T-helper 1 cell treated with Interleukin-12 subunit alpha and Interleukin-12 subunit beta and Interleukin-4 antibody, amounts not matched to agents 30 ng/mL and 1 ng/mL, for 36 hours (primary cell): ENCODE results near the gene LRTM2. TPM values are rescaled to one million over a fixed set of nuclear protein-coding genes. Genes with fewer than 3 reads are reported as not detected.
"Not testable (repeated sequence)": the region's sequence is repeated elsewhere in the genome, so short reads cannot be mapped to it uniquely, and the experiment has no call there.

ENCODE experiments used
- intact Hi-C: fragments of 100-400 bp; cut with micrococcal nuclease; formaldehyde crosslinking; loops from one replicate; pipeline ENCODE4 v1.15.1; 2024
- total RNA-seq: library from RNA; stranded (reverse); gene quantifications from 2 replicates; pipeline ENCODE4 v1.2.3, GENCODE V29; 2022

The LRTM2 gene
- total RNA-seq, 1 donor from 2014 or later, result not detected

DNA sequence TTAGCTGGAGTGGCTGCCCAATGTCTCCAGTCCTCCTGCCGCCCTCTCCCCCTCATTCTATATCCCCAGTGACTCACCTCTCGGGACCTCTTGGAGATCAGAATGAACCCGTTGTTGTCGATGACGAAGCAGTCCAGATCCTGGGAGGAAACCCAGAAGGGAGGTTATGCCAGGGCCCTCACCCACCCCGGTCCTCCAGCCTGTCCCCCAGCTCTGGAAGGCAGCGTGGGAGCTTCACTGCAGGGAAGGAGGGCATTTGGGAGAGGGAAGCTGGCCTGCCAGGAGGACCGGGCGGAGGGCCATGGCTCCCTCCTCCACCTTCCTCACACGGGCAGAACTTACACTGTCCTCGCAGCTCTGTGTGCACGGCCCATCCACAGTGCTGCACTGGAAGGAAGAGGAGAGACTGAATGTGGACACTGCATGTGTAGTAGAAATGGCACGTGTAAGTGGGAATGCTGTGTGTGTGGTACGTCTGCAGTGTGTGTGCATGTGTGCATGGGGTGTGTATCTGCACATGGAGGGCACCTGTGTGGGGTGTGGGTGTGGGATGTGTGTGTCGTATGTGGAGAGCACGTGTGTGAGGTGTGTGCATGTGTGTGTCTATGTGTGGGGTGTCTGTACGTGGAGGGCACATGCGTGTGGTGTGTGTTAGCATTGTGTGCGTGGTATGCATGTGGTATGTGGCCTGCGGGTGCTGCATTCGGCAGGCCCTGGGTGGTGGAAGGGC lies 10.0 kb upstream of the LRTM2 start:
- intact Hi-C loops, result no loop called here

DNA sequence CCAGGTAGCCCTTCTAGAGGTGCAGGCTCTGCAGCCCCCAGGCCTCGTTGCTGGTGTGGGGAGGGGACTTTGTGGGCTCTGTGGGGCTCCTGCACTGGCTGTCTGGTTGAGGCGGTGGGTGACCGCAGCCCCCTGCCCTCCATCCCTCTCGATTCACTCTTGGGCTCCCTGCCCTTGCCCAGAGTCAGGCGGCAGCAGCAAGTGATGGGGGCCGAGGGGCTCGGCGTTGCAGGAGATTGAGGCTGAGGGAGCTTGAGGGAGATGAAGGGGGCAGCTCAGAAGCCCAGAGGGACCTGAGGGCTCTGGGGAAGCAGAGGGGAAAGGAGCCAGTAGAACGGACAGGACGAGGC lies 9.5 kb upstream of the LRTM2 start:
- intact Hi-C loops, result no loop called here

DNA sequence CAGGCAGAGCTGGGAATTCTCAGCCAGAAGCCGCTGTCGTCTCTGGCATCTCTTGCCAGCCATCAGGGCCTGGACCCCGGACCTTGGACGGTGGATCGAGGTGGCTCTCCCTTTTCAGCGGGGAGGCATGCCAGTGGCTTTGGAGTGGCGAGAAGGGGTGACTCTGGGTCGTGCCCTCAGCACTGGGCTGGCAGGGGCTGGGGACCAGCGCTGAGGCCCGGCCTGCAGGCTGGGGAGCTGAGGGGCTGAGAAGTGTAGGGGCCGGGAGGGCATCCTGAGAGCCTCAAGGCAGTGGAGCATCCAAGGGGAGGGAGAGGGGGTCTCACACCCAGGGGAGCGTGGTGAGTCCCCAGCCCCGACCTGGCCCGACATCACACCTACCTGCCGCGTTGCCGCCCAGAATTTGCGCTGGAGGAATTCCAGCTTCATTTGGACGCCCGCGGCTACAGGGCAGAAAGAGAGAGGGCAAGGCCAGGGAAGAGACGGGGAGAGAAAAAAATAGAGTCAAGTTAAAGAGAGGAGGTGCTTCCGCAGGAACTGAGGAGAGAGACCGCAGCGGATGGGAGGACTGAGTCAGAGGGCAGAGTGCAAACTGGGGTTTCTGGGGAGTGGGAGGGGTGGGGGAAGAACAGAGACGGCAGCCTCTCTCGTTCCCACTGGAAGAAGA lies 9.0 kb upstream of the LRTM2 start:
- intact Hi-C loops, result no loop called here

DNA sequence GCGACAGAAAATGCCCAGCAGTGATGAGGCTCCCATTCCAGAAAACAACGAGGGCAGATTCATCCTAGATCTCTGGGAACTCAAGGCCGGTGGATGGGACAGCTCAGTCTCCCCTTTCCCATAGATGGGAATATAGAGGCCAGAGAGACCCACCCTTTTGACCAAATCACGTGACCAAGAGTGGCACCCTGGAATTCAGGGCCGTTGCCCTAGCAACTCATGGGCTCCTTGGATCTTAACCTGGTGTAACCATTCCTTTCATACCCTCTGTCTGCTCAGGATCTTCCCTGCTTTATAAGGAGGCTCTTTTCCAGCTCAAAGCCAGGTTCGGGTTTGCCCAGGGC lies 8.4 kb upstream of the LRTM2 start:
- intact Hi-C loops, result no loop called here

DNA sequence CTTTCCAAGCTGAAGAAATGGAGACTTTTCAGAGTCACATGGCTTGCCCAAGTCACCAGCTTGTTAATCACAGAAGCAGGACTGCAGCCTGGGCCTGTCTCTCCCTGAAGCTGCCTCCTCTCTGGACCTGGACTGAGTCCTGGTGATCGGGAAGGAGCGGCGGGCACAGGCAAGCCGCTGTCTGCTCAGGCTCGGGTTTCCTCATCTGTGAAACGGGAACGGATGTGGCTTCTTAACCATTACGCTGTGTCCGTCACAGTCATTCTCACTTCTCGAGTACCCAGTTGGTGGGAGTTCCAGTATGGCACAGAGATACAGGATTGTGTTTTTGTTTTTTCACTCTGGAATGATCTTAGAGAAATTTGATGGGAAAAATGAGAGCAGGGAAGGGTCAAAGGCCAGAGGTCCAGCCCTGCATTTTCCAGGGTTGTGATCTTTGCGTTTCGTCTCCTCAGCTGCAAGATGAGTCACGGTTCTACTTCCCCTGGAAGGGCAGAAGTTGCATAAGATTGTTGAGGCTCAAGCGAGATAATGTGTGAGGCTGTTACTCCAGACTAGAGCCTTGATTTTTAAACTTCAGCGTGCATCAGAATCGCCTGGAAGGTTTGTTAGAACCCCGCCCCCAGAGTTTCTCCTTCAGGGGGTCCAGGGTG lies 7.6 kb upstream of the LRTM2 start:
- intact Hi-C loops, result no loop called here

DNA sequence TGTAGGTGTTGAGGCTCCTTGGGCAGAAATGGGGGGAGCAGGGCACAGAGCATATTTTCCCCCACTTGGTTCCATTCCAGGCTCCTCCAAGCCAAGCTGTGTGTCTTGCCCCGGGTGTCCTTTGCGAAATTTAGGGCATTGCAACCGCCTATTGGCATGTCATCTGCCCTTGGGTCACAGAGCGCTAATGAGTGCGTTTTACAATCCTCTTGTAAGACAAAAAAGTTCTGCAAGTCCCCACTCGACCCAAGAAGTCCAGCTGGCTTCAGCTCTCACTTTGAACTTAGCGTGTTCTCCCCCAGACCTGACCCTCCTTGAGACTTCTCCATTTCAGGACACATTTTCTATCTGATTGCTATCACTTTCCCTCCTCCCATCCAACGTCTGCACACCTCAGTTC lies 6.1 kb upstream of the LRTM2 start:
- intact Hi-C loops, result no loop called here

DNA sequence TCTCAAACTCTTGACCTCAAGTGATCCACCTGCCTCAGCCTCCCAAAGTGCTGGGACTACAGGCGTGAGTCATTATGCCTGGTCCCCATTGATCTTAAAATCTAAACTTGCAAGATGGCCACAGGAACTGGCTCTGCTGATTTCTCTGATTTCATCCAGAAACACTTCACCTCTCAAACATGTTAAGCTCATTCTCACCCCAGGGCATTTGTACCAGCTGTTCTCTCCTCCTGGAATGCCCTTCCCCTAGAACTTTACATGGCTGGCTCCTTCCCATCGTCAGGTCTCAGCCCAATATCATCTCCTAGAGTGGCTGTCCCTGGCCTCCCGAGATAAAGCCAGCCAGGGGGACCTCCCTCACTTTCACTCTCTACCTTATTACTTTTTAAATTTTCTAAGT lies 5.3 kb upstream of the LRTM2 start:
- intact Hi-C loops, result no loop called here

DNA sequence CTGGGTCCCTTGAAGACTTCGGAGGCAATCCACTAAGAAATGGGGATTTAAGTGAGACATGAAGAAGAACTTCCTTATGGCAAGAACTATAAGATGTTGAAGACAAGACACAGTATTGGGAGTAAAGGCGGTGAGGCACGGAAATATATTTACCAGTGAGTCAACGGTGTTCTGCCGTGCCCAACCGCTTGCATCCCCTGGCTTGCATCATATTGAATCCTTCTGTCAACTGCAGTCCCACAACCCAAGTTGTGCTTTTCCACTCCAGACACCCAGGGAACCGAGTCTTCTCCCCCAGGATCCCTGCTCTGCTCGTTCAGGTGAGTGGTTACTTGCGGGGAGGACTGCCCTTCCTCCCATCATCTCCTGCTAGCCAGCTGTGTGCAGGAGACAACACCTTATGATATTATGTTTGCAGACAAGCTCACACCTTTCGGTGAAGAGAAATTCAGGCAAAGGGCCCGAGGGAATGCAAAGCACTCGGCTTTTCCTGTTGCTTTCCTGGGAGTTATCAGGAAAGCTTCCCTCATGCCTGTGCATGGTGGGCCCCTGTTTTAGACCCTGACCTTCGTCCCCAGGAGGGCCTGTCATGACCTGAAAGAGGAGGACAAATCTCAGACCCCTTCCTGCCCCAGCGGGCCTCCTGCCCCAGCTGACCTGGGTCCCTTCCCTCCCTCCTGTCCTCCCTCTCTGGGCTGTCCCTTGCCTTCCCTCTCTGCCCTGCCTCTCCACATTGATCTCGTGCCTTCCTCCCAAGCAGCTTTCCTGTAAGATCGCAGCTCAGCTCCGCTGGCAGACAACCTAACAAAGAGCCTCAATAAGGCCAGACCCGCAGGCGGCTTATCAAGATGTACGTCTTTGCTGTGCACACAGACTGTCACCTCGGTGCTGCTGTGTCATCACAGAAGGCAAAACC lies 4.3 kb upstream of the LRTM2 start:
- intact Hi-C loops, result no loop called here

DNA sequence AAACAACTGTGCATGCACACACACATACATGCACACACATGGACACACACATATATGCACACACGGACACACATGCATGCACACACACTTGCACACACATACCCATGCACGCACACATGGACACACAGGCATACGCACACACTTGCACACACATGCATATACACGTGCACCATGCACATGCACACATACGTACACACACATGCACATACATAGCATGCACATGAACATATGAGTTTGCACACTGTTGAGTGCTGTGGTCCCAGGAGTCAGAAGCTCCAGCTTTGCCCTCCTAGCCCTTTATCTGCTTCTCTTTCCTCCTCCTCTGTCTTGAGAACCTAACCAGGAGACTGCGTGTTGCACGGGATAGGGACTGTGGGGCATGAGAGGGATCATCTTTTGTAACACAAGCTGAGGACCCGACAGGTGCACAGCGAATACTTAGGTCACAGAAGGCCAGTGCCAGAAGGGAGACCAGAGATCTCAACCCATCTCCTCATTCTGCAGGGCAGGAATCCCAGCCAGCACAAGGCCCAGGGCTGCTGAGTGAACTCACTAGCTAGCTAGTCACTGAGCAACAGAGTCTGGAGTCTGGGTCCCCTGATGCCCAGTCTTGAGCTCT lies 3.5 kb upstream of the LRTM2 start:
- intact Hi-C loops, result no loop called here

DNA sequence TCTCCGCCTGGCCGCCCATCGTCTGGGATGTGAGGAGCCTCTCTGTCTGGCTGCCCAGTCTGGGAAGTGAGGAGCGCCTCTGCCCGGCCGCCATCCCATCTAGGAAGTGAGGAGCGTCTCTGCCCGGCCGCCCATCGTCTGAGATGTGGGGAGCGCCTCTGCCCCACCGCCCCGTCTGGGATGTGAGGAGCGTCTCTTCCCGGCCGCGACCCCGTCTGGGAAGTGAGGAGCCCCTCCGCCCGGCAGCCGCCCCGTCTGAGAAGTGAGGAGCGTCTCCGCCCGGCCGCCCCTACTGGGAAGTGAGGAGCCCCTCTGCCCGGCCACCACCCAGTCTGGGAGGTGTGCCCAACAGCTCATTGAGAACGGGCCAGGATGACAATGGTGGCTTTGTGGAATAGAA lies 2.4 kb upstream of the LRTM2 start:
- intact Hi-C loops, result not testable (repeated sequence)

DNA sequence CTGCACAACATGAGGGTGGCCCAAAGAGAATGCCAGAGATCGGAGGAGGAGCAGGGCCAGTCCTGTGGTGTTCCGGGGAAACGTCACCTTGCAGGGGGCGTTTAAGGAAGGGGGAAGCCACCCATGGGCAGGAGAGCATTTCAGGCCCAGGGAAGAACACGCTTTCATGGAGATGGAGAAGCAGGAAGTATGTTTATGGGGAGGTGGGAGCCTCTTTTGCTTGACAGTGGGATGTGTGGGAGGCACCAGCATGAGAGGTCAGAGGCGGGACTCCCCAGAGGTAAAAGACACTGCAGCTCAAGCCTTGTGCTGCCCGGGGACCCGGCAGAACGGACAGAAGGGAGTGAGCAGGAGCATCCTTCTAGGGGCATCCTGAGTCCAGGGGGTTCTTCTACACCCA lies 1.3 kb upstream of the LRTM2 start:
- intact Hi-C loops, result no loop called here

DNA sequence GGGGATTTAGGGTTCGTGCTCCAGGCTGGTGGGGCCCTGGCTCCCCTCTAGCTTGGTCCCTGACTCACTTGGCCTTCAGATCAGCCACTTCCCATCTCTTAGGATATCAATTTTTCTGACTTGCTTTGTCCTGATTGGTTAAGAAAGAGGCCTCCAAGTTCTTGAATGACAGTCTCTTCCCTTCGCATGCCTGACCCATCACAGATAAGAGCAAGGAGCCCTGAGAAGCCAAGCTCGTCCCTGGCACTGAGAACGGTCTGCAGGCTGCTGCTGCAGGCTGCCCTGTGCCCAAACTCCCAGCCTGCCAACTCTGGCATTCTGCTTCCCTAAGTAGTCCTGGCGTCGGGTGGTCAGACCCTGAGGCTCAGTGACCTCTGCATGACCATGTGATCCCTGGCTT lies 794 bp upstream of the LRTM2 start:
- intact Hi-C loops, result no loop called here

DNA sequence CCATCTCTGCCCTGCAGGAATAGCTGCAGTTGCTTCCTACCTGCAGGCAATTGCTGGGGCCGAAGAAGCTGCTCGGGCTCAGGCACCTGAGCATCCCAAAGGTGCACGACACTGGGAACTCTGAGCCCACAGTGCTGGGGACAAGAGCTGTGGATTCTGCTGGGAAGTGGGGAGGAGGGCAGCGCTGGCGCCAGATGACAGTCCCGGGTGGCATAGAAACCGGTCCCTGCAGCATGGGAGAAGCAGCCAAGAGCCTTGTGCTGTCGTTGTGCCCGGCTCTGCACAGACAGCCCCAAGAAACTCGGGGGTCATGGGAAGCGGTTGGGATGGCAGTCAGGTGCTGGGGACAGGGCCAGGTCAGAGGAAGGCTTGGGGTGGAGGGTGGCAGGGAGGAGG lies 529 bp downstream of the LRTM2 start:
- intact Hi-C loops, result no loop called here

DNA sequence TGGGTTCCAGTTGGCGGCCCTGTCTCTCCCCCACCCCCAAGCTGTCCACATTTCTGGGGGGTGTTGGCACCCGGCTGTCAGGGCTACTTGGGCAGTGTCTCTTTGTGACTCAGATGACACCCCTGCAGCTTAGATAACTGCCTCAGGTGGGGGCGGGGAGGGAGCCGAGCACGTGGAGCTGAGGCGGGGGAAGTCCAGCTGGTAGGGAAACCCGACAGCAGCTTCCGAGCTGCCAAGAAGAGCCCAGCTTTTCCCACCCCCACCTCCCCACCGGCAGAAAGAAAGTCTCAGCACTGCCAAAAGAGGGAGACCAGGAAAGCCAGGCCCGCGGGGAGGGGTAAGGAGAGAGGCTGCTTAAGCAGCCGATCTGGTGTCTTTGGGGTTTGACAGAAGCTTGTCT lies 1.4 kb downstream of the LRTM2 start:
- intact Hi-C loops, result no loop called here

DNA sequence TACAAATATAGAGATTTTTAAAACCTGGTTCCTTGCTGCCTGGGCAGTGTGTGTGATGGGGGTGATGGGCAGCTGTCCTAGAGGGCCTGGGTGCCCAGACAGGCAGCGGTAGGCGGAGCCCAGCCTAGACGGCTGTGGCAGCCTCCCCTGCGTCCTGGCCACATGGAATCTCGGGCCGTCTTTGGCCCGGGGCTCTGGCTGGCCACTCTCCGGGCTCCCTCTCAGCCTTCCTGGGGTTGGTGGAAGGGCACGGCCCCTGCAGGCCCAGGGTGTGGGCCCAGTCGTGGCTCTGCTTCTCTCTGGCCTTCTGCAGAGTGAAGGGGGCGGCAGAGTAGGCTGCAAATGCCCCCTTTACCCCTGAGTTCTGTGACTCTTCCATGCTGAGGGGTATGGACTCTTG lies 2.3 kb downstream of the LRTM2 start:
- intact Hi-C loops, result no loop called here

DNA sequence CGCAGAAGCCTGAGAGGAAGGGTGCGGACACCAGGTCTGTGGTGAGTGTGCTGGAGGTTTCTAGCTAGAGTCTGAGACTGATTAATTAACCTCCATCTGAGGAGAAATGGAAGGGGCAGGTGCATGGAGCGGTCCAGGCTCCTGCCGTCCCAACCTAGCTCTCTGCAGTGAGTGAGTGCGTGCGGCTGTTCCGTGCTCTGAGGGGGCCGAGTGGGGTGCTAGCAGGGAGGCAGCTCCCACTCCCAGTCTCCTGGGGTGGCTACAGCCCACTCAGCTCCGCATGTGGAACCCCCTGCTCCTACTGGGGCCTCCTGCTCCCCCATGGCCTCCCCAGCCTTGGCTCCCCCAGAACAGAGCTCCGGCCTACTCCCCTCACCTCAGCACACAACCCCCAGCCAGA lies 2.9 kb downstream of the LRTM2 start:
- intact Hi-C loops, result no loop called here

DNA sequence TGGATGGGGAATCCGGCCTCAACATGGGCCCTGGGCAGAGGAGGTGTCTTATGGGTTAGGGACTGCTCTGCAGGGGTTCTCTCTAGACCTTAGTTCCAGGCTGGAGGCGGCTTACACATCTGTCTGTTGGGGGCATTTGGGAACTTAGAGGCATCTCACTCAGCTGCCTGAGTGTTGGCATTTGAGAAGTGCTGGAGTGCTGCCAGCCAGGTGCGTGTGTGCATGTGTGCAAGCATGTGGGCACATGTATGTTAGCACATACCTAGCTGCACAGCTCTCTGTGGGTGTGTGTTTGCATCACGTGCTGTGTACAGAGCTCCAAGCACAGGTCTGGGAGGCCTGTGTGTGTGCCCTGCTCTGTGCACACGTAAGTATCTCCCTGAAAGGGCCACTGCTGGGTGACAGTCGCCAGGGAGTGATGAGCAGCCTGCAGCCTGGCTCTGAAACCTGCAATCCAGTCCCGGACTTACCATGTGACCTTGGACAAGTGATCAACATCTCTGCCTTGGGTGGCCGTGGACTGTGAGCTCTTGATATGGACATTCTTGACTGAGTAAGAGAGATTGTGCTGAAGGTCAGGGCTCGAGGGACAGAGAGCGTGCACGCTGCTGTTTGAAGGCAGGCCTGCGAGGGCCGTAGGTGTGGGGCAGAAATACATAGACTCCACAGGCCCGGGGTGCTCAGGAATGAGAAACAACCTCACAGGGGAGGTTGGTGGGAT lies 5.2 kb downstream of the LRTM2 start:
- intact Hi-C loops, result no loop called here

DNA sequence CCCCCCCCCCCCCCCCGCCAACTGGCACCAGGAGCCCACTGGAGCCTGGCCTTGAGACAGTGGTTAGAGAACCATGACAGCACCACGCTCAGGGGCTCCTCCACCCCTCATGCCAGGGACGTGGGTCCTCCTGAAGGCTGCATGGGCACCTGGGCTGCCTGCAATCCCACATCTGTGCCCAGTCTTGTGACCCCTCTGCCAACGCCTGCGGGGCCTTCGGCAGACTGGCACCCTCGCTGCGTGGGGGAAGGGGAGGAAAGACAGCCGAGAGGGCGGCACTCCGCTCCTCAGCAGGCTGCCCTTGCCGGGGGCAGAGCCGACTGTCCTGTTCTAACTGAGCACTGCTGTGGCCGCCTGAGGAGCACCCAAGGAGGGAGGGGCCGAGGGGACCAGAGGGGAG lies 6.0 kb downstream of the LRTM2 start:
- intact Hi-C loops, result no loop called here

DNA sequence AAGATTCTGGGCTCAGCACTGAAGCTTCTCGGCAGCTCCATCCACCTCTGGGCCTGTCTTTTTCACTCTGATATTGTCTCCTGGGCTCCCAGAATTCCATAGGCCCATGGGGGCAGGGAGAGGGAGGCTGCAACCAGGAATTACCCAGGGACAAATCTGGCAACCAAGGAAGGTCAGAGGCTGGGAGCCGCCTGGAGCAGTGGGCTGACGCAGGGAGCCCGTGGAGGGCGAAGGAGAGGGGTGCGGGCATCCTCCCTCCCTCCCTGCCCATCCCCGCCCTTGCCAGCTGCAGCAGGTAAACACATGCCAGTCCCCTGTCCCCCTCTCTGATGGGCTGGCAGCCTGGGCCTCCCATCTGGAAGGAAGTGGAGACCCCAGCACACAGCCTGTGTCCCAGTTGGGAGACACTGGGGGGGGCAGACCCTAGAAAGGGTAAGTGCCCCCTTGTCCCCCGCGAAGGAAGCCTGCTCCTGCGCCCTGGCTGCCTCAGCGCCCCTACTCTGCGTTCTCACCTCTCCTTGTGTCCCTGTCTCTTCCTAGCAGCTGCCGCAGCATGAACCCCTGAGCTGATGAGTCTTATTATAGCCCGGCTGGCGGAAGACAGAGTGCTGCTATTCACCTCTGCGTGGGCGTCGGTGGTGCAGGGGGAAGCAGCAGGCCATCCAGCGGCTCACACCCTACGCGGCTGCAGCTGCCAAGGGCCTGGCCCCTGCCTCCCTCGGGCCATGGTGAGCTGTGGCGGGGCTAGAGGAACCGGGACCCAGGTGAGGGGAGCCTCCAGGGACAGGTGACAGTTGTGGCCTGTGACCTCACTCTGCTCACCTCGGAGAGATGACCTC lies 6.7 kb downstream of the LRTM2 start:
- intact Hi-C loops, result no loop called here
